Epithelial cell of esophagus (primary cell): ENCODE results near the gene SRRD.
A peak's percentile ranks its signal among the peaks of the same experiment; 100 is the strongest.

Experiments
- DNase-seq: peaks from one replicate; pipeline ENCODE4 v3.0.0; 2010; ENCODE audit warnings: low read depth
- H3K4me3 ChIP-seq: 2 replicates; pipeline ENCODE4 v1.5.1; 2011; ENCODE audit warnings: mild to moderate bottlenecking, low read length, control low read depth
- CTCF ChIP-seq: IDR thresholded peaks from 2 replicates; pipeline ENCODE4 v1.5.1; 2011; ENCODE audit warnings: low read depth, mild to moderate bottlenecking, low read length, control low read depth, inconsistent platforms; ENCODE audit not compliant: insufficient read depth; ENCODE audit errors: missing control alignments

Gene SRRD

GRCh38 chr22:26503758-26504157 is 20.1 kb downstream of the SRRD start:
- TF ChIP-seq CTCF, result no peak
- DNase-seq, result no peak
- H3K4me3 ChIP-seq, result no peak overlapping the region

- DNase-seq, result no peak
- H3K4me3 ChIP-seq, result no peak overlapping the region
- TF ChIP-seq CTCF, result no peak
Measured at GRCh38 chr22:26508148-26508547, 24.5 kb downstream of the SRRD start.

- no peak for TF ChIP-seq CTCF
- DNase-seq, result peak; percentile 95
- H3K4me3 ChIP-seq, result peak within 1 kb of the TSS; percentile 100
Measured at GRCh38 chr22:26512149-26512793, 28.6 kb downstream of the SRRD start, which contains the start of gene TFIP11. TFIP11 (minus strand) TSS chr22:26512473; CDS start chr22:26510272, 2,201 bp downstream.

- DNase-seq, result no peak
- H3K4me3 ChIP-seq, result no peak overlapping the region
- TF ChIP-seq CTCF, result no peak
Measured at GRCh38 chr22:26513838-26514237, 30.2 kb downstream of the SRRD start.

- TF ChIP-seq CTCF, result no peak
- DNase-seq, result no peak
- no peak overlapping the region for H3K4me3 ChIP-seq
Measured at GRCh38 chr22:26514419-26515161, 30.9 kb downstream of the SRRD start.

GRCh38 chr22:26515931-26516330 is 32.3 kb downstream of the SRRD start:
- H3K4me3 ChIP-seq, result no peak overlapping the region
- DNase-seq, result no peak
- TF ChIP-seq CTCF, result no peak
